HK-2 (cell line): ENCODE results near the gene TP53RK.

ENCODE experiments used
- DNase-seq: peaks from one replicate; pipeline ENCODE4 v3.0.0-alpha.2; 2018; ENCODE audit not compliant: unreplicated experiment

The TP53RK gene

GRCh38 chr20:46689082-46689753 is at the start of gene TP53RK:
Gene TP53RK (minus strand): TSS chr20:46689444. CDS start chr20:46689414, 30 bp downstream.
- peak; percentile 100 for DNase-seq

DNA sequence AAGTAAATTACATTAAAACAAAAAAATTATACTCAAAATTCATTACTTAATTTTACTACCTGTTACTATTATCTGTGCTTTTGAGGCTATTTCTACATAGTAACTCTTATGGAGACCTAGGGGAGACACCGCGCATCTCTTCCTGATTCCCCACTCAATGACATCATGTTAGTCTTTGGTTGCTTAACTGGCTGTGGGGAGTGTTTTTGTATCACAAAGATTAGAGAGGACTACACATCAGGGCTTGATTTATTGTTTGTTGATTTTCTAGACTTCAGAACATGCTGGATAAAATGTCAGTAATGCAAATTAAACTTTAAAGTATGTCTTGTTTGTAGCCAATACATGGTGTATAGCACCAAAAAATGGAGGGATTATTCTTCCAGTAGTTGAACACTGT is 46.2 kb upstream of the TP53RK start:
- no peak for DNase-seq

GRCh38 chr20:46731770-46732169 is 42.5 kb upstream of the TP53RK start:
- DNase-seq, result no peak

DNA sequence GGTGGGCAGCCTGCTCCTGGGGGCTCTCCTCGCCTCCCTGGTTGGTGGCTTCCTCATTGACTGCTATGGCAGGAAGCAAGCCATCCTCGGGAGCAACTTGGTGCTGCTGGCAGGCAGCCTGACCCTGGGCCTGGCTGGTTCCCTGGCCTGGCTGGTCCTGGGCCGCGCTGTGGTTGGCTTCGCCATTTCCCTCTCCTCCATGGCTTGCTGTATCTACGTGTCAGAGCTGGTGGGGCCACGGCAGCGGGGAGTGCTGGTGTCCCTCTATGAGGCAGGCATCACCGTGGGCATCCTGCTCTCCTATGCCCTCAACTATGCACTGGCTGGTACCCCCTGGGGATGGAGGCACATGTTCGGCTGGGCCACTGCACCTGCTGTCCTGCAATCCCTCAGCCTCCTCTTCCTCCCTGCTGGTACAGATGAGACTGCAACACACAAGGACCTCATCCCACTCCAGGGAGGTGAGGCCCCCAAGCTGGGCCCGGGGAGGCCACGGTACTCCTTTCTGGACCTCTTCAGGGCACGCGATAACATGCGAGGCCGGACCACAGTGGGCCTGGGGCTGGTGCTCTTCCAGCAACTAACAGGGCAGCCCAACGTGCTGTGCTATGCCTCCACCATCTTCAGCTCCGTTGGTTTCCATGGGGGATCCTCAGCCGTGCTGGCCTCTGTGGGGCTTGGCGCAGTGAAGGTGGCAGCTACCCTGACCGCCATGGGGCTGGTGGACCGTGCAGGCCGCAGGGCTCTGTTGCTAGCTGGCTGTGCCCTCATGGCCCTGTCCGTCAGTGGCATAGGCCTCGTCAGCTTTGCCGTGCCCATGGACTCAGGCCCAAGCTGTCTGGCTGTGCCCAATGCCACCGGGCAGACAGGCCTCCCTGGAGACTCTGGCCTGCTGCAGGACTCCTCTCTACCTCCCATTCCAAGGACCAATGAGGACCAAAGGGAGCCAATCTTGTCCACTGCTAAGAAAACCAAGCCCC is 36.2 kb upstream of the TP53RK start:
- no peak for DNase-seq

- no peak for DNase-seq
These were observed 35.2 kb upstream of the TP53RK start for GRCh38 chr20:46724343-46724959.

GRCh38 chr20:46723039-46723438 is 33.8 kb upstream of the TP53RK start:
- DNase-seq, result no peak

GRCh38 chr20:46722450-46722849 is 33.2 kb upstream of the TP53RK start:
- DNase-seq, result no peak

- no peak for DNase-seq
These were observed 32.2 kb upstream of the TP53RK start for GRCh38 chr20:46721476-46721875.

GRCh38 chr20:46720776-46721425 is 31.7 kb upstream of the TP53RK start:
- no peak for DNase-seq

- no peak for DNase-seq
These were observed 30.8 kb upstream of the TP53RK start for GRCh38 chr20:46720019-46720418.

- DNase-seq, result no peak
These were observed 28.7 kb upstream of the TP53RK start for GRCh38 chr20:46717818-46718541.

GRCh38 chr20:46715292-46715756 is 26.1 kb upstream of the TP53RK start:
- peak; percentile 14 for DNase-seq

DNA sequence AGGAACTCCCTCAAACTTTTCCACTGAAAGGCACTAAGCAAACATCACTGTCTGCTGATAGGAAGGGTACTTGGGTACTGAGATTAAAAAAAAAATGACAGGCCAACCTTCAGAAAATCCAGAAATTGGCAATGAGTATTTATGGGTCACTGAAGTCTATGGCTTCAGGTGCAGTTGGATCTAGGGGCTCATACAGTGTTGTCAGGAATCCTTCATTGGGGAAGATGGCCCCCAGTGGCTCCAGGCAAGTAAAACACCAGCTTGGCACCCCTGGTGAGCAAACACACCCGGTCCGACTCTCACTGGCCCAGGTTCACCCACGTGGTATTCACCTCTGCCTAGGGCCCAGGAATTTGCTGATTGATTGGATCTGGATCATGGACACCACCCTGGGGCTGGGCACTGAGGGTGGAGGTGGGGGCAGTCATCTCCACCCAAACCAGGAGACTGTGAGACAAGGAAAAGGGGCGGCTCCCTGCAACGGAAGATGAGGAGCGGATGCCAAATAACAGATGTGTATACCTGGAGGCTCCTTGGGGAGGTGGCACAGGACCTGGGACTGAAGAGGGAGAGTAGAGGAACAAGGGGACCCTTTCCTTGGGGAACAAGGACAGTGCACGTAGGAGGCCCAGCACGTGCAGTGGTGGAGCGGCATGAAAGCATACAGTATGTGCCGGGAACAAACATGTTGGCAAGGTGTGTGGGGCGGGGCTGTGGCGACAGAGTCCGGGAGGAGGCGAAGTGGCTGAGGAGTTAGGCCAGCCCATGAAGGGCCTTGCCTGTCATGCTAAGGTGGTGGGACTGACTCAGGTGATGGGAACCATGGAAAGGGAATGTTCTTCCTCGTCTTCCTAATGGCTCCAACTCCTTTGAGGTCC is 25.0 kb upstream of the TP53RK start:
- no peak for DNase-seq

DNA sequence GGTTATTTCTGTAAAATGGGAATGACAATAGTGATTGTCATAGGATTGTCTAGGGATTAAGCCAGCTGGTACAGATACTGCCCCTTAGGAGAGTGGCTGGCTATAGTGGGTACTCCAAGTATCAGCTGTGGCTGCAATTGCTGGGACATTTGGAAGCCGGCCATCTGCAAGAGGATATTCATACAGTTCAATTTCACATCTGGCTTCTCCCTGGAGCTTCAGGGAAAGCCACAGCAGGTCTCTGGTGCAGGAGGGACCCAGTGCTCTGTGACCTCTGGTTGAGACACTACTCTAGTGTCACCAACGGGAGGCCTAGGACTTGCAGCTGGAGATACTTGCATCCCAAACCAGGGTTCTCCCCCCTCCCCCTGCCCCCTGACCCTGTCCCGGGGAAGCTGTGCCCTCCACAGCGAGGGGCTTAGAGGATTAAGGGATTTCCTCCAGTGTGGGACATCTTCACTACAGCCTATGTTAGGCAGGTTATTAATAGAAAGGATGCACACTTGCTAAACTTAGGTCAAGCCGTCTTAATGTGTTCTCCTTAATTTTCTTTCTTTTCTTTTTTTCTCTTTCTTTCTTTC is 22.9 kb upstream of the TP53RK start:
- no peak for DNase-seq

DNA sequence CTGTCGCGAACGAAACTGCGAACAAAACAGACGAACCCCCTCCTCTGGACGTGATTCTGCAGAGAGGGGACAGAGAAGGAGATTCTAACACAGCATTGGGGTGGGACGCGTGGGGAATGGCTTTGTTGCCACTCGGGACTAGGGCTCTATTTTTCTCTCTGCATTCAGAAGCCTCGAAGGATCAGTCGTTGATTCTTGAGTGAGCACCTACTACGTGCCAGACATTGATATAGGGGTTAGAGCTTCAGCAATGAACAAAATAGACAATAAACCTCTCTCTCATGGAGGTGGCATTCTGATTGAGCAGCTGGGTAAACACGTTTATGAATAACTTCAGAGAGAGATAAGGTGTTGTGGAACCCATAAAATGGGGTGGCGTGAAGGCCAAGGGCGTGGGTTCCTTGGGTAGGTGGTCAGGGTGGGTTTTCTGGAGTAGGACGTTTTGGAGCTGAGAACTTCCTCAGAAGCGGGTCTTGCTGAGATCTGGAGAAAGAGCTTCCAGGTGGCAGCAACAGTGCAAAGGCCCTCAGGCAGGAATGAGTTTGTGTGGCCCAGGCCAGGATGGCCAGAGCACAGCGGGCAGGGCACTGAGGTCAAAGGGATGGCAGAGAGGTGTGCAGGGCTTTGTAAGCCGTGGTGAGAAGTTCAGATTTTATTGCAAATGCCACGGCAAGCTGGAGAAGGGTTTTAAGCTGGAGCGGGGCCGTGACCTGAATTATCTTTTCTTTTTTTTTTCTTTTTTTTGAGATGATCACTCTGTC is 21.1 kb upstream of the TP53RK start:
- no peak for DNase-seq

DNA sequence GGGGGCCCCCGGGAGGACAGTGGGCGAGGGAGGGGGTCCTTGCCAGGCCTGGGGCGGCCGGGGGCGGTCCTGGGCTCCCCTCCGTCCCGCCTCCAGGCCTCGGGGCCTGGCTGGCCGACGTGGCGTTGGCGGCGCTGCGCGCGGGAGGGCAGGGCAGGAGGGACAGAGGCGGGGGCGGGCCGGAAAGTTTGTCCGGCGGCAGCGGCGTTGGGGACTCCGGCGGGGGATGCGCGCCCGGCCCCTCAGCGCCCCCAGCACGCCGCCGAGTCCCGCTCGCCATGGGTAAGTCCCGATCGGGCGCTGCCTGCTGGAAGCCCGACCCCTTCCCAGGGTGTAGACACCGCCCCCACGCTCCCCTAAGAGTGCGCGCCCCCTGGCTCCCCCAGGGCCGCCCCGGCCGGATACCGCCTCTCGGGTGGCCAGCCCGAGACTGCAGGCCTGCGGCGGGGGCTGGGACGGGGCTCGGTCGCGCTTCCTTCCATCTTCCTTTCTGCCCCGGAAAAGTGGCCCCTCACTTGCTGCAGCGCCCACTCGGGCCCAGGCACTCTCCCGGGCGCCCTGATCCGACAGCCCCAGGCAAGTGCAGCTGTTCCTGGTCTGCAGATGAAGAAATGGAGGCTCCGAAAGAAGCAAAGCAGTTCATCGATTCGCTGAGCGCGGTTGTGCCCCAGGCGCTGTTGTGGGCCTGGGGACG is 20.4 kb upstream of the TP53RK start, which contains the start of gene SLC2A10:
TSS of gene SLC2A10 (plus strand) at position 191 of the 694 bp plus-strand sequence. CDS start at position 279, 88 bp downstream.
- peak; percentile 18 for DNase-seq

GRCh38 chr20:46709055-46709458 is 19.8 kb upstream of the TP53RK start:
- no peak for DNase-seq

- no peak for DNase-seq
These were observed 19.1 kb upstream of the TP53RK start for GRCh38 chr20:46708172-46708860.
